HFFc6 (cell line): ENCODE data around the gene CRAMP1. TPM values are rescaled to one million over a fixed set of nuclear protein-coding genes. Genes with fewer than 3 reads are reported as not detected.
"Not testable (repeated sequence)": the region's sequence is repeated elsewhere in the genome, so short reads cannot be mapped to it uniquely, and the experiment has no call there.

ENCODE experiments used
- DNase-seq: peaks from one replicate; pipeline ENCODE4 v3.0.0-alpha.2; 2018
- H3K27ac Mint-ChIP-seq: 2 replicates; pipeline ENCODE4 v1.8.0; 2020; ENCODE audit warnings: mild to moderate bottlenecking, mixed read lengths
- H3K27me3 Mint-ChIP-seq: 2 replicates; pipeline ENCODE4 v1.8.0; 2021; ENCODE audit warnings: mild to moderate bottlenecking, moderate library complexity, mixed read lengths; ENCODE audit not compliant: insufficient read depth
- H3K36me3 Mint-ChIP-seq: 2 replicates; pipeline ENCODE4 v1.8.0; 2021; ENCODE audit warnings: low read depth, mixed read lengths
- H3K4me1 Mint-ChIP-seq: 2 replicates; pipeline ENCODE4 v1.8.0; 2020; ENCODE audit warnings: low read depth, mixed read lengths
- H3K4me3 Mint-ChIP-seq: 2 replicates; pipeline ENCODE4 v1.8.0; 2020; ENCODE audit warnings: mild to moderate bottlenecking, moderate library complexity, mixed read lengths
- H3K9me3 Mint-ChIP-seq: 2 replicates; pipeline ENCODE4 v1.8.0; 2020; ENCODE audit warnings: mild to moderate bottlenecking, mixed read lengths
- CTCF ChIP-seq: fragments of 200-600 bp; sonication (generic); IDR thresholded peaks from 2 replicates; pipeline ENCODE4 v1.5.0; 2021; ENCODE audit warnings: antibody characterized with exemption, mild to moderate bottlenecking
- total RNA-seq, 6 experiments: library from RNA; stranded (reverse); fragmentation: NEBNext Ultra II Directional; extraction: Animal tissue kit (Norgen Biotek cat#: 25700); gene quantifications; 2 replicates in 1 of 6; 3 replicates in 5 of 6; pipeline ENCODE4 v1.2.3, GENCODE V29; 2021

CRAMP1 gene
- total RNA-seq, 6 experiments from 2014 or later, result 10.7 to 14.2 (median 12.4) TPM

- no peaks in the 10 kb centered on the region for H3K9me3 Mint-ChIP-seq
- no peaks in the 10 kb centered on the region for H3K4me1 Mint-ChIP-seq
- no peak for TF ChIP-seq CTCF
- H3K27me3 Mint-ChIP-seq, result peaks cover 8% of the 10 kb centered on the region
- DNase-seq, result no peak
- H3K27ac Mint-ChIP-seq, result no peak overlapping the region
- H3K36me3 Mint-ChIP-seq, result peaks cover 8% of the 10 kb centered on the region; the same call in 1 of the 2 replicates
- no peak overlapping the region for H3K4me3 Mint-ChIP-seq
Observed at GRCh38 chr16:1584926-1585484, 27.2 kb upstream of the CRAMP1 start.

GRCh38 chr16:1590366-1590765, 21.8 kb upstream of the CRAMP1 start:
- Mint-ChIP-seq H3K4me1 (no peaks in the 10 kb centered on the region), H3K9me3 (no peaks in the 10 kb centered on the region), H3K27ac (no peak overlapping the region), H3K4me3 (no peak overlapping the region), H3K36me3 (no peaks in the 10 kb centered on the region), H3K27me3 (peaks cover 11% of the 10 kb centered on the region)
- no peak for TF ChIP-seq CTCF
- DNase-seq, result no peak

GRCh38 chr16:1590930-1591705, 21.0 kb upstream of the CRAMP1 start:
- Mint-ChIP-seq H3K9me3 (no peaks in the 10 kb centered on the region), H3K27me3 (peaks cover 11% of the 10 kb centered on the region), H3K27ac (no peak overlapping the region), H3K4me1 (no peaks in the 10 kb centered on the region), H3K4me3 (no peak overlapping the region), H3K36me3 (no peaks in the 10 kb centered on the region)
- TF ChIP-seq CTCF, result no peak
- no peak for DNase-seq

- Mint-ChIP-seq H3K4me1 (no peaks in the 10 kb centered on the region), H3K9me3 (no peaks in the 10 kb centered on the region), H3K4me3 (no peak overlapping the region), H3K27me3 (peaks cover 4% of the 10 kb centered on the region; the same call in 1 of the 2 replicates), H3K36me3 (no peaks in the 10 kb centered on the region), H3K27ac (no peak overlapping the region)
- no peak for TF ChIP-seq CTCF
- DNase-seq, result no peak
Observed at GRCh38 chr16:1592446-1592845, 19.7 kb upstream of the CRAMP1 start.

GRCh38 chr16:1595511-1595910, 16.6 kb upstream of the CRAMP1 start:
- not testable (repeated sequence) for H3K27me3 Mint-ChIP-seq, H3K36me3 Mint-ChIP-seq, H3K27ac Mint-ChIP-seq, H3K4me1 Mint-ChIP-seq, H3K9me3 Mint-ChIP-seq, H3K4me3 Mint-ChIP-seq, DNase-seq

GRCh38 chr16:1596516-1596915, 15.6 kb upstream of the CRAMP1 start:
- TF ChIP-seq CTCF, result no peak
- Mint-ChIP-seq H3K36me3 (no peaks in the 10 kb centered on the region), H3K9me3 (no peaks in the 10 kb centered on the region)

More at GRCh38 chr16:1596516-1596915, 15.6 kb upstream of the CRAMP1 start:
- no peak overlapping the region for H3K27ac Mint-ChIP-seq
- no peak for DNase-seq
- H3K4me3 Mint-ChIP-seq, result no peak overlapping the region
- H3K27me3 Mint-ChIP-seq, result peaks cover 2% of the 10 kb centered on the region; the same call in 1 of the 2 replicates
- H3K4me1 Mint-ChIP-seq, result no peaks in the 10 kb centered on the region
